ENCODE results near the gene CHD3. TPM values are rescaled to one million over a fixed set of nuclear protein-coding genes. Genes with fewer than 3 reads are reported as not detected.

Gene CHD3
- total and polyA plus RNA-seq, 2 donors (not counting 3 experiments of a cell fraction or from before 2014, with no cell fraction given) = 102 to 185 TPM

DNA sequence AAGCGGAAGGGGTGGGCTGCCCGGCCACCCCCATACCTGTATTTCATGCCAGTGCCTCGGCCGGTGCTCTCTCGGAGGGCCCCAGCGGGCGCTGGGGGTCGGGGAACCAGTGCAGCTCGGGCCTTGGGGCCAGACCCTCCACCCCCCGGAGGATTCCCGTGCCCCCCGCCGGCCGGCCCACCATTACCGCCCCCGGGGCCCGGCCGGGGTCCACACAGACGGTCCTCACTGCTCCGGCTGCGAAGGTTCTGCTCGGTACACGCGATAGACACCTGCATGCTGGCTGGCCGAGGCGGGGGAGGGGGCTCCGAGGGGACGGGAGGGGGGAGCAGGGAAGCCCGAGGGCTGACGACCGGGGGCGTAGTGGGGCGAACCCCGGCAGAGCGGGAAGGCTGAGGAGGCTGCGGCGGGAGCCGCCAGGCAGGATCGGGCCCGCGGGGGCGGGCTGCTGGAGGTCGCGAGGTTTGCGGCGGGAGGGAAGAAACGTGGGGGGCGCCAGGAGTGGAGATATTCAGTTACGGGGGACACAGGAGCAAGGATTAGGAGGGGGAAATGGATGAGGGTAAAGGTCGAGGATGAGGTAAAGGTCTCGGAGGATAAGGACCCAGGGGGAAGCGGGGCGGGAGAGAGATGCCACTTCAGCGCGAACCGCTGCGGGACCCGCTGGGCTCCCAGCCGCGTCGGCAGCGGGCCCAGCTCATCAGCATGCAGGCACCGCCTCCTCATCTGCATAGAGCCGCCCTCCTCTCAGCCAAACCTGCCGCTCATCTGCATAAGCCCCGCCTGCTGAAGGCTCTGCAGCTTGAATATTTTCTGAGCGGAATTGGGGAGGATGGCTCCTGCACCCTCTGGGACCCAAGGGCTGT, 40.8 kb downstream of the CHD3 start, which contains the start of gene KCNAB3:
KCNAB3 (minus strand) TSS at position 699 of the 866 bp plus-strand sequence; CDS start at position 278, 421 bp downstream.
- Histone ChIP-seq H3K9me3 (replicated peaks; ENCODE audit: control insufficient read depth, insufficient read depth, low read length) (no peaks in the 10 kb centered on the region), H2AFZ (ENCODE audit: low read depth, low read length) (peak within 1 kb of the TSS; percentile 87), H3K36me3 (ENCODE audit: control insufficient read depth in 2 of 2, extremely low read depth in 1 of 2, insufficient read depth in 2 of 2, low read length in 2 of 2) (no peaks in the 10 kb centered on the region), H4K20me1 (replicated peaks; ENCODE audit: control insufficient read depth, extremely low read depth, insufficient read depth, low read length) (no peaks in the 10 kb centered on the region), H3K27ac (ENCODE audit: insufficient read depth, low read depth, low read length) (no peak within 1 kb of the TSS), H3K4me2 (ENCODE audit: insufficient read depth, low read length) (peak within 1 kb of the TSS; percentile 49), H3K9me1 (replicated peaks; ENCODE audit: control insufficient read depth, extremely low read depth, insufficient read depth, low read length) (no peaks in the 10 kb centered on the region), H3K9ac (replicated peaks; ENCODE audit: extremely low read depth, insufficient read depth, low read length) (peak within 1 kb of the TSS; percentile 38), H3K4me3 (replicated peaks in 1 of 3; ENCODE audit: insufficient read depth in 1 of 3, low read depth in 1 of 3, low read length in 3 of 3) (peak within 1 kb of the TSS in 2 of 3 experiments; percentile 33 to 37), H3K4me1 (ENCODE audit: control insufficient read depth, extremely low read depth, insufficient read depth, low read length) (peaks cover 20% of the 10 kb centered on the region), H3K27me3 (ENCODE audit: control insufficient read depth in 2 of 2, insufficient read depth in 2 of 2, low read length in 2 of 2) (no peaks in the 10 kb centered on the region), H3K79me2 (ENCODE audit: control insufficient read depth, insufficient read depth, low read length) (peaks cover 27% of the 10 kb centered on the region)
- ChIA-PET CTCF (interaction anchor here (0.8 to 1.1 kb wide), 3 partner anchors 16 to 61 kb away, joined by 3 to 8 read pairs (median 3); no protein-coding TSS in a partner anchor), POLR2A (no interaction called here)
- TF ChIP-seq POLR2AphosphoS5 (IDR thresholded peaks at IDR 0.05; ENCODE audit: insufficient read depth, low read depth, low read length) = peak; percentile 31
- no peak for TF ChIP-seq MYC (IDR thresholded peaks at IDR 0.05; ENCODE audit: low read depth, low read length)
- intact Hi-C loops (cut with micrococcal nuclease) = no loop called here
- dilution Hi-C loops (cut with MboI; ENCODE audit: extremely low pct_ligation_motif_present, low sequenced_read_pairs) = no loop called here
- DNase-seq (ENCODE audit: low read depth, low spot score) (peak; percentile 67), FAIRE-seq (peak; percentile 84)
- no TSS peak for BruUV-seq (replicated peaks)

GRCh38 chr17:7930841-7931631, 42.4 kb downstream of the CHD3 start:
- no peaks in the 10 kb centered on the region for H3K36me3 ChIP-seq (ENCODE audit: control insufficient read depth in 2 of 2, extremely low read depth in 1 of 2, insufficient read depth in 2 of 2, low read length in 2 of 2)
- dilution Hi-C loops (cut with MboI; ENCODE audit: extremely low pct_ligation_motif_present, low sequenced_read_pairs) = no loop called here
- peaks cover 23% of the 10 kb centered on the region for H3K4me1 ChIP-seq (ENCODE audit: control insufficient read depth, extremely low read depth, insufficient read depth, low read length)
- TSS peak; percentile 72 for BruUV-seq (replicated peaks)
- ChIA-PET CTCF (interaction anchor here (0.7 to 4.2 kb wide), 8 partner anchors 13 to 187 kb away, joined by 3 to 42 read pairs (median 9); no protein-coding TSS in a partner anchor), POLR2A (no interaction called here)
- H3K9ac ChIP-seq (replicated peaks; ENCODE audit: extremely low read depth, insufficient read depth, low read length) = peak overlapping the region; percentile 67
- H3K4me2 ChIP-seq (ENCODE audit: insufficient read depth, low read length) = peak overlapping the region; percentile 60
- TF ChIP-seq POLR2A (IDR thresholded peaks at IDR 0.05; ENCODE audit: low read depth, low read length) = no peak
- no peak for TF ChIP-seq JUN (IDR thresholded peaks at IDR 0.05; ENCODE audit: borderline replicate concordance, insufficient read depth, insufficient read length, low read depth)
- TF ChIP-seq POLR2AphosphoS5 (IDR thresholded peaks at IDR 0.05; ENCODE audit: insufficient read depth, low read depth, low read length) = no peak
- TF ChIP-seq, protein P1, sequence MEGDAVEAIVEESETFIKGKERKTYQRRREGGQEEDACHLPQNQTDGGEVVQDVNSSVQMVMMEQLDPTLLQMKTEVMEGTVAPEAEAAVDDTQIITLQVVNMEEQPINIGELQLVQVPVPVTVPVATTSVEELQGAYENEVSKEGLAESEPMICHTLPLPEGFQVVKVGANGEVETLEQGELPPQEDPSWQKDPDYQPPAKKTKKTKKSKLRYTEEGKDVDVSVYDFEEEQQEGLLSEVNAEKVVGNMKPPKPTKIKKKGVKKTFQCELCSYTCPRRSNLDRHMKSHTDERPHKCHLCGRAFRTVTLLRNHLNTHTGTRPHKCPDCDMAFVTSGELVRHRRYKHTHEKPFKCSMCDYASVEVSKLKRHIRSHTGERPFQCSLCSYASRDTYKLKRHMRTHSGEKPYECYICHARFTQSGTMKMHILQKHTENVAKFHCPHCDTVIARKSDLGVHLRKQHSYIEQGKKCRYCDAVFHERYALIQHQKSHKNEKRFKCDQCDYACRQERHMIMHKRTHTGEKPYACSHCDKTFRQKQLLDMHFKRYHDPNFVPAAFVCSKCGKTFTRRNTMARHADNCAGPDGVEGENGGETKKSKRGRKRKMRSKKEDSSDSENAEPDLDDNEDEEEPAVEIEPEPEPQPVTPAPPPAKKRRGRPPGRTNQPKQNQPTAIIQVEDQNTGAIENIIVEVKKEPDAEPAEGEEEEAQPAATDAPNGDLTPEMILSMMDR (IDR thresholded peaks at IDR 0.05; ENCODE audit: extremely low read depth in 1 of 2, insufficient read depth in 1 of 2, low read depth in 1 of 2, low read length in 2 of 2) = no peak
- TF ChIP-seq MAX (IDR thresholded peaks at IDR 0.05; ENCODE audit: insufficient read depth, insufficient read length) = no peak
- no peak for TF ChIP-seq FOS (IDR thresholded peaks at IDR 0.05; ENCODE audit: borderline replicate concordance, insufficient read depth, low read length)
- TF ChIP-seq GATA2 (IDR thresholded peaks at IDR 0.05; ENCODE audit: insufficient read depth, insufficient read length, low read depth, low read length) = no peak
- peak overlapping the region; percentile 78 for H2AFZ ChIP-seq (ENCODE audit: low read depth, low read length)
- intact Hi-C loops (cut with micrococcal nuclease) = no loop called here
- DNase-seq (ENCODE audit: low read depth, low spot score) (no peak), FAIRE-seq (no peak)
- H3K27me3 ChIP-seq (ENCODE audit: control insufficient read depth in 2 of 2, insufficient read depth in 2 of 2, low read length in 2 of 2) = no peaks in the 10 kb centered on the region
- H4K20me1 ChIP-seq (replicated peaks; ENCODE audit: control insufficient read depth, extremely low read depth, insufficient read depth, low read length) = no peaks in the 10 kb centered on the region
- peaks cover 34% of the 10 kb centered on the region for H3K79me2 ChIP-seq (ENCODE audit: control insufficient read depth, insufficient read depth, low read length)
- no peaks in the 10 kb centered on the region for H3K9me3 ChIP-seq (replicated peaks; ENCODE audit: control insufficient read depth, insufficient read depth, low read length)
- H3K27ac ChIP-seq (ENCODE audit: insufficient read depth, low read depth, low read length) = no peak overlapping the region
- H3K9me1 ChIP-seq (replicated peaks; ENCODE audit: control insufficient read depth, extremely low read depth, insufficient read depth, low read length) = no peaks in the 10 kb centered on the region
- H3K4me3 ChIP-seq (replicated peaks in 1 of 3; ENCODE audit: insufficient read depth in 1 of 3, low read depth in 1 of 3, low read length in 3 of 3) = peak overlapping the region; percentile 74 to 84 (median 78)
